Memory B cell (primary cell): ENCODE data around the gene PAK6.

Experiments
- ATAC-seq: fragments of 150-1000 bp; cut with Tn5 transposase; 2 replicates; pipeline ENCODE4 v1.10.0; 2021; ENCODE audit warnings: low read depth, mild to moderate bottlenecking, moderate library complexity
- DNase-seq, 2 donors: peaks; one replicate each; pipeline ENCODE4 v3.0.0; 2022; ENCODE audit warnings: low spot score in 2 of 2
- H3K27ac Mint-ChIP-seq: one replicate; pipeline ENCODE4 v1.8.0; 2022; ENCODE audit warnings: mild to moderate bottlenecking, moderate library complexity, mixed read lengths
- H3K27me3 Mint-ChIP-seq: one replicate; pipeline ENCODE4 v1.8.0; 2022; ENCODE audit warnings: mixed read lengths
- H3K36me3 Mint-ChIP-seq: one replicate; pipeline ENCODE4 v1.8.0; 2022; ENCODE audit warnings: mild to moderate bottlenecking, mixed read lengths
- H3K4me1 Mint-ChIP-seq: one replicate; pipeline ENCODE4 v1.8.0; 2022; ENCODE audit warnings: mixed read lengths
- H3K4me3 Mint-ChIP-seq: one replicate; pipeline ENCODE4 v1.8.0; 2022; ENCODE audit warnings: mild to moderate bottlenecking, moderate library complexity, mixed read lengths
- H3K9me3 Mint-ChIP-seq: one replicate; pipeline ENCODE4 v1.8.0; 2022; ENCODE audit warnings: mixed read lengths

PAK6 gene

GRCh38 chr15:40246496-40247280 lies 7.8 kb downstream of the PAK6 start:
- ATAC-seq (no peak), DNase-seq (no peak)
- Mint-ChIP-seq H3K36me3 (no peaks in the 10 kb centered on the region), H3K27me3 (peaks cover 1% of the 10 kb centered on the region), H3K4me3 (no peak overlapping the region), H3K9me3 (no peaks in the 10 kb centered on the region), H3K27ac (no peak overlapping the region), H3K4me1 (no peaks in the 10 kb centered on the region)

- H3K27me3 Mint-ChIP-seq = peaks cover 1% of the 10 kb centered on the region
- H3K9me3 Mint-ChIP-seq = no peaks in the 10 kb centered on the region
- H3K36me3 Mint-ChIP-seq = no peaks in the 10 kb centered on the region
- H3K4me1 Mint-ChIP-seq = no peaks in the 10 kb centered on the region
- no peak overlapping the region for H3K4me3 Mint-ChIP-seq
- ATAC-seq = no peak
- no peak overlapping the region for H3K27ac Mint-ChIP-seq
- DNase-seq = no peak
Measured at GRCh38 chr15:40247406-40247971, 8.6 kb downstream of the PAK6 start.

- Mint-ChIP-seq H3K36me3 (no peaks in the 10 kb centered on the region), H3K4me3 (no peak overlapping the region), H3K4me1 (peaks cover 3% of the 10 kb centered on the region), H3K27ac (no peak overlapping the region), H3K9me3 (no peaks in the 10 kb centered on the region), H3K27me3 (peaks cover 4% of the 10 kb centered on the region)
- DNase-seq (no peak), ATAC-seq (no peak)
Measured at GRCh38 chr15:40248006-40248783, 9.3 kb downstream of the PAK6 start.

- Mint-ChIP-seq H3K4me1 (peaks cover 11% of the 10 kb centered on the region), H3K9me3 (no peaks in the 10 kb centered on the region), H3K4me3 (no peak overlapping the region), H3K27me3 (peaks cover 11% of the 10 kb centered on the region), H3K27ac (no peak overlapping the region), H3K36me3 (no peaks in the 10 kb centered on the region)
- ATAC-seq (no peak), DNase-seq (no peak)
Measured at GRCh38 chr15:40249477-40250303, 10.8 kb downstream of the PAK6 start.

GRCh38 chr15:40250304-40250656 lies 11.4 kb downstream of the PAK6 start:
- H3K36me3 Mint-ChIP-seq = no peaks in the 10 kb centered on the region
- no peak for ATAC-seq
- H3K4me3 Mint-ChIP-seq = no peak overlapping the region
- H3K9me3 Mint-ChIP-seq = no peaks in the 10 kb centered on the region
- peaks cover 11% of the 10 kb centered on the region for H3K4me1 Mint-ChIP-seq
- H3K27ac Mint-ChIP-seq = no peak overlapping the region
- H3K27me3 Mint-ChIP-seq = peaks cover 11% of the 10 kb centered on the region
- no peak for DNase-seq

GRCh38 chr15:40250771-40251483 lies 12.1 kb downstream of the PAK6 start:
- ATAC-seq (no peak), DNase-seq (no peak)
- H3K9me3 Mint-ChIP-seq = no peaks in the 10 kb centered on the region
- no peak overlapping the region for H3K27ac Mint-ChIP-seq
- H3K4me3 Mint-ChIP-seq = peak overlapping the region; percentile 40
- H3K4me1 Mint-ChIP-seq = peaks cover 11% of the 10 kb centered on the region
- H3K27me3 Mint-ChIP-seq = peaks cover 11% of the 10 kb centered on the region
- no peaks in the 10 kb centered on the region for H3K36me3 Mint-ChIP-seq

GRCh38 chr15:40251486-40252140 lies 12.8 kb downstream of the PAK6 start:
- Mint-ChIP-seq H3K27me3 (peaks cover 11% of the 10 kb centered on the region), H3K4me1 (peaks cover 11% of the 10 kb centered on the region), H3K36me3 (no peaks in the 10 kb centered on the region), H3K27ac (no peak overlapping the region), H3K4me3 (peak overlapping the region; percentile 40), H3K9me3 (no peaks in the 10 kb centered on the region)
- ATAC-seq (no peak), DNase-seq (no peak)

GRCh38 chr15:40252141-40252437 lies 13.2 kb downstream of the PAK6 start:
- H3K9me3 Mint-ChIP-seq = no peaks in the 10 kb centered on the region
- no peak overlapping the region for H3K27ac Mint-ChIP-seq
- peak overlapping the region; percentile 40 for H3K4me3 Mint-ChIP-seq
- peaks cover 11% of the 10 kb centered on the region for H3K4me1 Mint-ChIP-seq
- H3K27me3 Mint-ChIP-seq = peaks cover 11% of the 10 kb centered on the region
- no peaks in the 10 kb centered on the region for H3K36me3 Mint-ChIP-seq
- ATAC-seq (no peak), DNase-seq (no peak)

GRCh38 chr15:40252438-40253166 lies 13.7 kb downstream of the PAK6 start:
- ATAC-seq (peak; percentile 72), DNase-seq (no peak)
- no peaks in the 10 kb centered on the region for H3K36me3 Mint-ChIP-seq
- H3K4me3 Mint-ChIP-seq = peak overlapping the region; percentile 78
- no peak overlapping the region for H3K27ac Mint-ChIP-seq
- H3K9me3 Mint-ChIP-seq = no peaks in the 10 kb centered on the region
- H3K27me3 Mint-ChIP-seq = peaks cover 11% of the 10 kb centered on the region
- peaks cover 11% of the 10 kb centered on the region for H3K4me1 Mint-ChIP-seq

GRCh38 chr15:40253167-40253790 lies 14.4 kb downstream of the PAK6 start:
- Mint-ChIP-seq H3K4me1 (peaks cover 11% of the 10 kb centered on the region), H3K27ac (no peak overlapping the region), H3K27me3 (peaks cover 11% of the 10 kb centered on the region), H3K4me3 (peak overlapping the region; percentile 78), H3K36me3 (no peaks in the 10 kb centered on the region), H3K9me3 (no peaks in the 10 kb centered on the region)
- ATAC-seq (no peak), DNase-seq (no peak)

GRCh38 chr15:40254452-40254851 lies 15.6 kb downstream of the PAK6 start:
- peaks cover 11% of the 10 kb centered on the region for H3K27me3 Mint-ChIP-seq
- DNase-seq (no peak), ATAC-seq (no peak)
- no peaks in the 10 kb centered on the region for H3K9me3 Mint-ChIP-seq
- H3K27ac Mint-ChIP-seq = no peak overlapping the region
- H3K4me3 Mint-ChIP-seq = no peak overlapping the region
- peaks cover 11% of the 10 kb centered on the region for H3K4me1 Mint-ChIP-seq
- H3K36me3 Mint-ChIP-seq = no peaks in the 10 kb centered on the region

- H3K36me3 Mint-ChIP-seq = no peaks in the 10 kb centered on the region
- H3K27me3 Mint-ChIP-seq = peaks cover 11% of the 10 kb centered on the region
- peaks cover 11% of the 10 kb centered on the region for H3K4me1 Mint-ChIP-seq
- H3K4me3 Mint-ChIP-seq = no peak overlapping the region
- no peak overlapping the region for H3K27ac Mint-ChIP-seq
- no peak for DNase-seq
- H3K9me3 Mint-ChIP-seq = no peaks in the 10 kb centered on the region
- no peak for ATAC-seq
Measured at GRCh38 chr15:40255033-40255432, 16.2 kb downstream of the PAK6 start.
